ENCODE results near the gene ADCY4.
A peak's percentile ranks its signal among the peaks of the same experiment; 100 is the strongest.

ADCY4 gene

GRCh38 chr14:24293525-24293924 is 41.3 kb downstream of the ADCY4 start:
- no peak for DNase-seq

- DNase-seq: no peak
Measured at GRCh38 chr14:24292118-24292807, 42.6 kb downstream of the ADCY4 start.

GRCh38 chr14:24291446-24292117 is 43.3 kb downstream of the ADCY4 start:
- no peak for DNase-seq

- DNase-seq: no peak
Measured at GRCh38 chr14:24290746-24291145, 44.1 kb downstream of the ADCY4 start.

- no peak for DNase-seq
Measured at GRCh38 chr14:24289649-24290280, 45.1 kb downstream of the ADCY4 start.

- no peak for DNase-seq
Measured at GRCh38 chr14:24286996-24287395, 47.9 kb downstream of the ADCY4 start.

GRCh38 chr14:24285351-24285750 is 49.5 kb downstream of the ADCY4 start:
- DNase-seq: no peak

GRCh38 chr14:24284501-24285035 is 50.3 kb downstream of the ADCY4 start:
- DNase-seq: no peak

GRCh38 chr14:24283796-24284460 is 50.9 kb downstream of the ADCY4 start:
- DNase-seq: no peak

- DNase-seq: no peak
Measured at GRCh38 chr14:24282736-24283135, 52.1 kb downstream of the ADCY4 start.

- DNase-seq: no peak
Measured at GRCh38 chr14:24281636-24282035, 53.2 kb downstream of the ADCY4 start.

GRCh38 chr14:24280797-24281460 is 53.9 kb downstream of the ADCY4 start:
- DNase-seq: no peak

- peak; percentile 76 for DNase-seq
Measured at GRCh38 chr14:24279301-24280186, 55.3 kb downstream of the ADCY4 start.

- no peak for DNase-seq
Measured at GRCh38 chr14:24278424-24278823, 56.4 kb downstream of the ADCY4 start.

GRCh38 chr14:24277606-24278321 is 57.1 kb downstream of the ADCY4 start:
- peak; percentile 59 for DNase-seq

- DNase-seq: no peak
Measured at GRCh38 chr14:24277071-24277470, 57.8 kb downstream of the ADCY4 start.

GRCh38 chr14:24274101-24274543 is 60.7 kb downstream of the ADCY4 start:
- peak; percentile 55 for DNase-seq

GRCh38 chr14:24273422-24273998 is 61.4 kb downstream of the ADCY4 start:
- DNase-seq: no peak

GRCh38 chr14:24272467-24272866 is 62.4 kb downstream of the ADCY4 start:
- DNase-seq: no peak

- DNase-seq: no peak
Measured at GRCh38 chr14:24271834-24272263, 63.0 kb downstream of the ADCY4 start.
